Activated T-cell treated with anti-CD3 and anti-CD28 coated beads, Interleukin-2, amount 50 U/mL, for 4 hours (primary cell): Measurements from ENCODE around the gene ATRN. TPM values are rescaled to one million over a fixed set of nuclear protein-coding genes. Genes with fewer than 3 reads are reported as not detected.
"Not testable (repeated sequence)": the region's sequence is repeated elsewhere in the genome, so short reads cannot be mapped to it uniquely, and the experiment has no call there.

Experiments
- ATAC-seq, 2 donors: fragments of 200-7000 bp; cut with Tn5 transposase; one replicate each; pipeline ENCODE4 v1.10.0; 2021
- DNase-seq: peaks from one replicate; pipeline ENCODE4 v3.0.0-alpha.2; 2020
- H3K27me3 Mint-ChIP-seq: one replicate; pipeline ENCODE4 v1.8.0; 2021; ENCODE audit warnings: low read depth, mixed read lengths
- H3K36me3 Mint-ChIP-seq: one replicate; pipeline ENCODE4 v1.8.0; 2022; ENCODE audit warnings: mixed read lengths; ENCODE audit not compliant: insufficient read depth
- H3K4me1 Mint-ChIP-seq: one replicate; pipeline ENCODE4 v1.8.0; 2021; ENCODE audit warnings: low read depth, mixed read lengths
- H3K4me3 Mint-ChIP-seq: one replicate; pipeline ENCODE4 v1.8.0; 2021; ENCODE audit warnings: mild to moderate bottlenecking, moderate library complexity, mixed read lengths
- H3K9me3 Mint-ChIP-seq: one replicate; pipeline ENCODE4 v1.8.0; 2021; ENCODE audit warnings: mixed read lengths
- total RNA-seq, 3 donors: library from RNA; stranded (reverse); gene quantifications; one replicate each; pipeline ENCODE4 v1.2.1, GENCODE V29; 2021

Gene ATRN
- total RNA-seq, 3 donors from 2014 or later, result 12.3 to 12.5 (median 12.3) TPM

DNA sequence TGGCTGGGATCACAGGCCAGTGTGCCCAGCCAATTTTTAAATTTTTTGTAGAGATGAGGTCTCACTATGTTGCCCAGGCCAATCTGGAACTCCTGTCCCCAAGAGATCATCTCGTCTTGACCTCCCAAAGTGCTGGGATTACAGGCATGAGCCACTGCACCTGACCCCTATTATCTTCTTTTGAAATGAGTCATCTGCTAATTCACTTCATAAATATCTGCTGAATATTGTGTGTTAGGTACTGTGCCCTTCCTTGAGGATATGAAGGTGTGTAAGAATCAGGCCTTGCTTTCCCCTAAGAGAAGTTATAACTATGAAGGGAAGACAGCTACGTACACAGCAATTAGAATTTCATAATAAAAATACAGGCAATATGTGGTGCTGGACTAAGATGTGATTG, 8.2 kb downstream of the ATRN start:
- Mint-ChIP-seq H3K27me3 (no peaks in the 10 kb centered on the region), H3K4me3 (no peak overlapping the region), H3K9me3 (no peaks in the 10 kb centered on the region), H3K4me1 (peaks cover 13% of the 10 kb centered on the region), H3K36me3 (peaks cover 10% of the 10 kb centered on the region)
- no peak for ATAC-seq
- no peak for DNase-seq

DNA sequence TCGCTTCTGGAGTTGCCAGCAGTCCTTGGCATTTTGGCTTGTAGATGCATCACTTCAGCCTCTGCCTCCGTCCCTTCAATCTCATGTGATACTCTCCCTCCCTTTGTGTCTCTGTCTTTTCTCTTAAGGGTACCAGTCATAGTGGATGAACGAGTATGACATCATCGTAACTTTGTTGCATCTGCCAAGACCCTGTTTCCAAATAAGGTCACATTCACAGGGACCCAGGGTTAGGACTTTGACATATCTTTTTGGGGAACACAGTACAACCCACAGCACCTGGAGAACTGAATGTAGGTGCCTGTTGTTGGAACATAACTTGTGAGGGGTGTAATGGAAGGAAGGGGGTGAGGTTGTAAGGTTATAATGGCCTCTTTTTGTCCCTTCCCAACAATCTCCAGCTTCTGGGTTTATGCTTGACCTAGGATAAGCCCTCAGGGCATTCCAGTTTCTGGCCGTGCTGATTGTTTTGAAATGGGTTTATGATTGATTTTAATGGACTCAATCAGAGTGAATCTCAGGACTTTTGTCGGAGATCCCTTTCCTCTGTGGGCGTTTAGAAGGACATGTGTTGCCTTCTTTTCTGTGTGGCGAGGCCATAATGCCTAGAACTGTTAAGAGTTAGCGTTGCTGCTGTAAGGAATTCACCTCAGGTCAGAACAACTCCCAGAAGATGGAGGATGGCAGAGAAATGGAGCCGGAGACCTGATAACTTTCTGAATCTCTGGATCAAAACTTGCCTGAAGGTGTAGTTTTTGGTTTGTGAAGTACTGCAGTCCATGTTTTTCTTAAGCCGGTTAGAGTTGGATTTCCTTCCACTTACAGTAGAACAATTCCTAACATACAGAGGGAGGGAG, 9.2 kb downstream of the ATRN start:
- Mint-ChIP-seq H3K9me3 (no peaks in the 10 kb centered on the region), H3K36me3 (peaks cover 10% of the 10 kb centered on the region), H3K27me3 (no peaks in the 10 kb centered on the region), H3K4me3 (no peak overlapping the region), H3K4me1 (peaks cover 11% of the 10 kb centered on the region)
- ATAC-seq (no peak), DNase-seq (no peak)

DNA sequence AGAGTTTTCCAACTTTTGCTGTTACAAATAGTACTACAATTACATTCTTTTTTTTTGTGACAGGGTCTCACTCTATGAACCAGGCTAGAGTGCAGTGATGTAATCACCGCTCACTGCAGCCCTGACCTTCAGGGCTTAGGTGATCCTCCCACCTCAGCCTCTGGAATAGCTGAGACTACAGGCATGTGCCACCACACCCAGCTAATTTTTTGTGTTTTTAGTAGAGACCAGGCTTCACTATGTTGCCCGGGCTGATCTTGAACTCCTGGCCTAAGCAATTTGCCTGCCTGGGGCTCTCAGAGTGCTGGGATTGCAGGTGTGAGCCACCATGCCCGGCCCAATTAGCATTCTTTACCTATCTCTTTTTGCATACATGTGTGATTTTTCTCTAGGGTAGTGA, 12.5 kb downstream of the ATRN start:
- H3K36me3 Mint-ChIP-seq, result peaks cover 15% of the 10 kb centered on the region
- H3K4me1 Mint-ChIP-seq, result peaks cover 11% of the 10 kb centered on the region
- peaks cover 11% of the 10 kb centered on the region for H3K9me3 Mint-ChIP-seq
- no peak for DNase-seq
- H3K4me3 Mint-ChIP-seq, result no peak overlapping the region
- no peak for ATAC-seq
- H3K27me3 Mint-ChIP-seq, result no peaks in the 10 kb centered on the region

DNA sequence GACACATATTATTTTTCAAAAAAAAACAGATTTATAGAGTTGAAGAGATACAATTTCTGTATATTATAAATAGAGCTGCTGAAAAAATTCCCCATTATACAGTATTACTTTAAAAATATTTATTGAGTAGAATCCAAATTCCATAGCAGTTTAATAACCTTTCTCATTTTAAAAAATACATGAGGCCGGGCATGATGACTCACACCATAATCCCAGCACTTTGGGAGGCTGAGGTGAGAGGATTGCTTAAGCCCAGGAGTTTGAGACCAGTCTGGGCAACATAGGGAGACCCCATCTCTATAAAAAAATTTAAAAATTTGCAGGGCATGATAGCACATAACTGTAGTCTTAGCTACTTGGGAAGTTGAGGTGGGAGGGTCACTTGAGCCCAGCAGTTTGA, 13.0 kb downstream of the ATRN start:
- H3K4me3 Mint-ChIP-seq, result no peak overlapping the region
- no peak for DNase-seq
- H3K36me3 Mint-ChIP-seq, result peaks cover 12% of the 10 kb centered on the region
- H3K27me3 Mint-ChIP-seq, result no peaks in the 10 kb centered on the region
- peaks cover 11% of the 10 kb centered on the region for H3K9me3 Mint-ChIP-seq
- peaks cover 11% of the 10 kb centered on the region for H3K4me1 Mint-ChIP-seq
- no peak for ATAC-seq

DNA sequence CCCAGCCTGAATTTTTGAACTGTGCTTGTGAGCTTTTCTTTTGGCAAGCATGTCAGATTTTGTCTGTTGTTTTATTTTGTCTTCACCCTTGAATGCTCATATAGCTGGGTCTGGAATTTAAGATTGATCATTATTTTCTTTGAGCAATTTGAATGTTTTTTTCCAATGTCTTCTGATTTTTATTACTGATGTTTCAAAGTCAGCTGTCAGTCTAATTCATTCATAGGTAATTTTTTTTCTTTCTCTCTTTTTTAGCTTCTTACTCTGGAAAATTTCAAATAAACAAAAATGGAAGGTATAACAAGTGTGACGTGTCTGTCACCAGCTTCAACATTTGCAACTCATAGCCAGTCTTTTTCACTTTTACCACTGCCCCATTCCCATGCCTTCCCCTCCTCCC, 15.1 kb downstream of the ATRN start:
- DNase-seq, result no peak
- H3K36me3 Mint-ChIP-seq, result peaks cover 15% of the 10 kb centered on the region
- H3K9me3 Mint-ChIP-seq, result peaks cover 11% of the 10 kb centered on the region
- no peaks in the 10 kb centered on the region for H3K27me3 Mint-ChIP-seq
- no peak for ATAC-seq
- H3K4me3 Mint-ChIP-seq, result no peak overlapping the region
- peaks cover 8% of the 10 kb centered on the region for H3K4me1 Mint-ChIP-seq

DNA sequence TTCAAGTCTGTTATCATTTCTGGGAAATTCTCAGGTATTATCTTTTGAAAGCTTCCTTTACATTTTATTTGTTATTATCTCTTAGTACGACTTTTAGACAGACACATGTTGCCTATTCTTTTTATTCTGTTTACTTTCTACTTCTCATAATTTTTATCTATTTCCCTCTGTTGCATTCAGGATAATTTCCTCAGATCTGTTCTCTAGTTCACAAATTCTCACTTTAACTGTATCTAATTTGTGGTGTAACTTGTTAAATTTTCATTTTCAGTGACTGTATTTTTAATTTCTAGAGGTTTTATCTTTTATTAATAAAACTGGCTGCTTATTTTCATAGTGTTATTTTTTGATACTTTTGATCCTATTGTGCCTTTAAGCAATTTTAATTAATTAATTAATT, 16.0 kb downstream of the ATRN start:
- peaks cover 11% of the 10 kb centered on the region for H3K9me3 Mint-ChIP-seq
- no peaks in the 10 kb centered on the region for H3K27me3 Mint-ChIP-seq
- H3K36me3 Mint-ChIP-seq, result peaks cover 15% of the 10 kb centered on the region
- H3K4me3 Mint-ChIP-seq, result no peak overlapping the region
- ATAC-seq (no peak), DNase-seq (no peak)
- H3K4me1 Mint-ChIP-seq, result peaks cover 6% of the 10 kb centered on the region

DNA sequence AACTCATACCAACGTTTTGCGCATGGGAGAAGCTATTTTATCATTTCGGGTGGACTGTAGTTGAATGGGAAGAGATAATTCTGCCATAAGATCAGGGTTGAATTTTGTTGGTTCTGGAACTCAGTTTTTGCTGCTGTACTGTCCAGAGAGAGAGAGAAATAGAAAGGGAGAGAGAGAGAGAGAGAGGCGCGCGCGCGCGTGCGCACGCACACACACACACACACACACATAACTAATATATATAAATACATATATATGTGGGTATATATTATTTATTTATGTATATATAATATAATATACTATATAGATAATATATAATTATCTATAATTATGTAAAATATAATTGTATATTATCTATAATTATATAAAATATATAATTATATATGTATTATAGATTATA, 21.9 kb downstream of the ATRN start:
- no peaks in the 10 kb centered on the region for H3K9me3 Mint-ChIP-seq
- DNase-seq, result no peak
- no peaks in the 10 kb centered on the region for H3K4me1 Mint-ChIP-seq
- ATAC-seq, result no peak
- no peaks in the 10 kb centered on the region for H3K27me3 Mint-ChIP-seq
- no peak overlapping the region for H3K4me3 Mint-ChIP-seq
- peaks cover 12% of the 10 kb centered on the region for H3K36me3 Mint-ChIP-seq

DNA sequence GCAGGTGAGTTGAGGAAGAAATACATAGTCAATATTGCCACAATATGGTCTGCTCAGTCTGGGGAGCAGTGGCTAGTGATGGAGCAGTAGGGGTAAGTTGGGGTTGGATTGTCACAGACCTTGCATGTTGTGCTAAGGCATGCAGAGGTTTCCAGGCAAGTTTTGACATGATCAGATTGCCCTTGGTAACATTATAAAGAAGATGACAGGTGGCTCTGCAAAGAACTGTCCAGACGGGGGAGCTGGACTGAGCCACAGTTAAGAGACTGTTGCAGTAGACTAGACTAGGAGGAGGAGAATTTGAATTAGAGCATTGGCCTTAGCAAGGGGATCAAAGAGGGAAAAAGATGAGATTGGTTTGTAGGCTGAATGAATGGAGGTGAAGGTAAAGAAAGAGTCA, 23.4 kb downstream of the ATRN start:
- H3K36me3 Mint-ChIP-seq, result peaks cover 14% of the 10 kb centered on the region
- H3K4me1 Mint-ChIP-seq, result no peaks in the 10 kb centered on the region
- no peaks in the 10 kb centered on the region for H3K27me3 Mint-ChIP-seq
- no peak for DNase-seq
- no peaks in the 10 kb centered on the region for H3K9me3 Mint-ChIP-seq
- no peak for ATAC-seq
- H3K4me3 Mint-ChIP-seq, result no peak overlapping the region

DNA sequence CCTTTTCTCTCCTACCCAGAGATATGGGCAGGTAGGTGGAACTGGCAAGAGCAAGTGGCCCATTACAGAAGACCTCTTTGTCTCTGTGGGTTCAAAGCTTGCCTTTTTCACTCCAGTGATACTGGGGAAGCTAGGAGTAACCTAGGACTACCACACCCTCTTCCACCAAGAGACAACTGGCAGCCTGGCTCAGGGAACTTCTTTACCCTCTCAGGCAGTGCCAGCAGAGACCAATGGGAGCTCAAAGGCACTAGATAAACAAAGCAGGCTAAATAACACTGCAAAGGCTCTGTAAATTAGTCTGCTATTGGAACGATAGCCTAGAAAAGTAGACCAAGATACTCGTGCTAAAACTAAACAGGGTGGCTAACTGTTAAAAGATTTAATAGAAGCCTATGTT, 32.1 kb downstream of the ATRN start:
- Mint-ChIP-seq H3K4me3 (no peak overlapping the region), H3K27me3 (no peaks in the 10 kb centered on the region), H3K4me1 (no peaks in the 10 kb centered on the region), H3K36me3 (peaks cover 5% of the 10 kb centered on the region), H3K9me3 (no peaks in the 10 kb centered on the region)
- DNase-seq, result no peak
- no peak for ATAC-seq

DNA sequence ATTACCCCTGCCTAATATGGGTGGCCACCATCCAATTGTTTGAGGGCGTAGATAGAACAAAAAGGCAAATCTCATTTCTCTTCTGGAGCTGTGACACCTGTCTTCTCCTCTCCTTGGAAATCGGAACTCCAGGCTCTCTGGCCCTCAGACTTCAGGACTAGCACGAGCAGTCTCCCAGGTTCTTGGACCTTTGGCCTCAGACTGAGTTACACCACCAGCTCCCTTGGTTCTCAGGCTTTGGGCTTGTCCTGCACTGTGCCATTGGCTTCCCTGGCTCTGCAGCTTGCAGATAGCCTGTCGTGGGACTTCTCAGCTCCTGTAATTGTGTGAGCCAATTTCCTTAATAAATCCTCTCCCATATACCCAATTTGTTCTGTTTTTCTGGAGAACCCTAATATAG, 34.3 kb downstream of the ATRN start:
- Mint-ChIP-seq H3K4me3 (no peak overlapping the region), H3K27me3 (no peaks in the 10 kb centered on the region), H3K9me3 (no peaks in the 10 kb centered on the region), H3K36me3 (peaks cover 5% of the 10 kb centered on the region), H3K4me1 (peaks cover 9% of the 10 kb centered on the region)
- no peak for DNase-seq
- no peak for ATAC-seq

DNA sequence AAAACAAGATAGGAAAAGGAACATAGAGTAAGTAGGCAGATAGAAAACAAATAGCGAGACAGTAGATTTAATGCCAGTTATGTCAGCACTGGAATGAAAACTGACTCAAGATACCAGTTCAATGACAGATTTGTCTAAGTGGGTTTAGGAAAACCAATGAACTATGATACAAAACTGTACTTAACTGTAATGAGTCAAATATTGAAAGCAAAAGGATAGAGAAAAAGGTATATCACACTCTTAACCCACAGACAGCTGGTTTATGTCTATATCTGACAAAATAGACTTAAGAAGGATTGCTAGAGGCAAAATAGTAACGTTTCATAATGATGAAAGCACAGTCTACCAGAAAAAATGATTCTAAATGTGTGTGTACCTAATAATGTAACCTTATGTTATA, 38.2 kb downstream of the ATRN start:
- DNase-seq, result no peak
- ATAC-seq, result peak; percentile 48 to 75
- no peaks in the 10 kb centered on the region for H3K27me3 Mint-ChIP-seq
- H3K9me3 Mint-ChIP-seq, result no peaks in the 10 kb centered on the region
- no peak overlapping the region for H3K4me3 Mint-ChIP-seq
- peaks cover 9% of the 10 kb centered on the region for H3K4me1 Mint-ChIP-seq
- H3K36me3 Mint-ChIP-seq, result peaks cover 1% of the 10 kb centered on the region

DNA sequence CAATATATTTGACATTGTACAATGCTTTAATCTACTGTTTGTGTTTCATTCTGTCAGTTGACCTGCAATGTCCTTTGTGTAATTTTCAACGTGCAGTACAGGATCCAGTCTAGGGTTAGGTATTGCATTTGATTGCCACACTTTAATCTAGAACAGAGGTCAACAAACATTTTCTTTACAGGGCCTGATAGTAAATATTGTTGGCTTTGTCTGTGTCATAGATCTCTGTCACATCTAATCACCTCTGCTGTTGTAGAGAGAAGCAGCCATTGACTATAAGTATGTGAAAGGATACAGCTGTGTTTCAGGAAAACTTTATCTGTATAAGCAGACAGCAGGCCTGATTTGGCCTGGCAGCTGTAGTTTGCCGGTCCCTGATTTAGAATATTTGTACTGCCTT, 39.3 kb downstream of the ATRN start:
- Mint-ChIP-seq H3K4me1 (peaks cover 9% of the 10 kb centered on the region), H3K4me3 (no peak overlapping the region), H3K36me3 (no peaks in the 10 kb centered on the region), H3K27me3 (no peaks in the 10 kb centered on the region), H3K9me3 (no peaks in the 10 kb centered on the region)
- ATAC-seq, result no peak
- no peak for DNase-seq

DNA sequence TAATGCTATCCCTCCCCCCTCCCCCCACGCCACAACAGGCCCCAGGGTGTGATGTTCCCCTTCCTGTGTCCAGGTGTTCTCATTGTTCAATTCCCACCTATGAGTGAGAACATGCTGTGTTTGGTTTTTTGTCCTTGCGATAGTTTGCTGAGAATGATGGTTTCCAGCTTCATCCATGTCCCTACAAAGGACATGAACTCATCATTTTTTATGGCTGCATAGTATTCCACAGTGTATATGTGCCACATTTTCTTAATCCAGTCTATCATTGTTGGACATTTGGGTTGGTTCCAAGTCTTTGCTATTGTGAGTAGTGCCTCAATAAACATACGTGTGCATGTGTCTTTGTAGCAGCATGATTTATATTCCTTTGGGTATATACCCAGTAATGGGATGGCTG, 41.4 kb downstream of the ATRN start:
- ATAC-seq, H3K36me3 Mint-ChIP-seq, H3K27me3 Mint-ChIP-seq, H3K9me3 Mint-ChIP-seq, H3K4me1 Mint-ChIP-seq, H3K4me3 Mint-ChIP-seq, DNase-seq: not testable (repeated sequence)

DNA sequence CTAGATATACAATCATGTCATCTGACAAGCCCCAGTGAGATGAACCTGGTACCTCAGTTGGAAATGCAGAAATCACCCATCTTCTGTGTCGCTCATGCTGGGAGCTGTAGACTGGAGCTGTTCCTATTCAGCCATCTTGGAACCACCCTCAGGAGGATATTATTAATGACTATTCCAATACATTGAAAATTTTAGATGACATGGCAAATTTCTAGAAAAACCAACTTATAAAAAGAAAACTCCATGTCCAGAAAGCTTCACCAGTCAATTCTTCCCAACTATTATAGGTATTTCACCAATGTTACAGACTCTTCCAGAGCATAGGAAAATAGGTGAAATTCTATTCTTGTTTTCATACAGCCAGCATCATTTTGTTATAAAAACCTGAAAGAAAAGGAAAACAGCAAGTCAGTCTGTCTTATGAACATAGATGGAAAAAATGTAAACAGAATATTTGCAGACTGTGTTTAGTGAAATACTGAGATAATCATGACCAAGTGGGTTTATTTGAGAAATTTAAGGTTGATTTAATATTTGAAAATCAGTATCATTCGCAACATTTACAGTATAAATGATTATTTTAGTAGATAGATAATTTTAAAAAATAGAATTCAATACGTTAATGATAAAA, 43.3 kb downstream of the ATRN start:
- peaks cover 3% of the 10 kb centered on the region for H3K4me1 Mint-ChIP-seq
- no peaks in the 10 kb centered on the region for H3K27me3 Mint-ChIP-seq
- no peak overlapping the region for H3K4me3 Mint-ChIP-seq
- no peaks in the 10 kb centered on the region for H3K36me3 Mint-ChIP-seq
- DNase-seq (no peak), ATAC-seq (no peak)
- H3K9me3 Mint-ChIP-seq, result peaks cover 1% of the 10 kb centered on the region
